Panc1 (cell line): ENCODE results near the gene OR3A2.

ENCODE experiments used
- POLR2AphosphoS5 ChIP-seq: IDR thresholded peaks from 2 replicates; pipeline ENCODE4 v1.6.1; 2012; ENCODE audit warnings: mild to moderate bottlenecking, low read depth, low read length, moderate library complexity
- REST ChIP-seq, 2 experiments: IDR thresholded peaks; 2 replicates each; pipeline ENCODE4 v1.6.1; 2011 to 2012; ENCODE audit warnings: low read depth in 2 of 2, control low read depth in 1 of 2, low read length in 1 of 2, mild to moderate bottlenecking in 1 of 2, moderate library complexity in 1 of 2; ENCODE audit not compliant: insufficient read depth in 1 of 2
- SIN3A ChIP-seq: IDR thresholded peaks from 2 replicates; pipeline ENCODE4 v1.6.1; 2012; ENCODE audit warnings: low read depth, mild to moderate bottlenecking, low read length, moderate library complexity, borderline replicate concordance; ENCODE audit not compliant: insufficient read depth
- TCF7L2 ChIP-seq: IDR thresholded peaks from 2 replicates; pipeline ENCODE4 v1.6.1; 2011; ENCODE audit warnings: mild to moderate bottlenecking, low read depth, low read length, inconsistent platforms
- TF ChIP-seq, protein P1 (sequence below): fragments of 450-650 bp; IDR thresholded peaks from 2 replicates; pipeline ENCODE4 v1.5.1; 2017; ENCODE audit warnings: mild to moderate bottlenecking

DNA sequence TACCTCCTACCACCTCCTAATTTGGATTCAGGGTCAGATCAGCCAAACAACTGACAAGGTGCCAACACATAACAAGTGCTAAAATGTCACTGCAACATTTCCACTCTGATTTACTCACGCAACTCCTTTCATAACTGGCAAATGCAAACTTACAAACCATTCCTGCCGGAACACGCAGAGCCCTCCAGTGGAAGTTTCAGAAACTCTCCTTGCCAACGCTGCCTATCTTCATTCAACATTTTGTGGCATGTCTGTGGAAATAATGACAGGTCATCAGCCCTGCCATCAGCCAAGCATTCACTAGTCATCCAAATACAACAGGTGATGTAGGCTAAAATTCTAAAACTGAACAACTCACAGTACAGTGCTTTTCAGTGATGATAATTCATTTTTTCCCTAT, 50.2 kb downstream of the OR3A2 start:
- TF ChIP-seq, protein P1, sequence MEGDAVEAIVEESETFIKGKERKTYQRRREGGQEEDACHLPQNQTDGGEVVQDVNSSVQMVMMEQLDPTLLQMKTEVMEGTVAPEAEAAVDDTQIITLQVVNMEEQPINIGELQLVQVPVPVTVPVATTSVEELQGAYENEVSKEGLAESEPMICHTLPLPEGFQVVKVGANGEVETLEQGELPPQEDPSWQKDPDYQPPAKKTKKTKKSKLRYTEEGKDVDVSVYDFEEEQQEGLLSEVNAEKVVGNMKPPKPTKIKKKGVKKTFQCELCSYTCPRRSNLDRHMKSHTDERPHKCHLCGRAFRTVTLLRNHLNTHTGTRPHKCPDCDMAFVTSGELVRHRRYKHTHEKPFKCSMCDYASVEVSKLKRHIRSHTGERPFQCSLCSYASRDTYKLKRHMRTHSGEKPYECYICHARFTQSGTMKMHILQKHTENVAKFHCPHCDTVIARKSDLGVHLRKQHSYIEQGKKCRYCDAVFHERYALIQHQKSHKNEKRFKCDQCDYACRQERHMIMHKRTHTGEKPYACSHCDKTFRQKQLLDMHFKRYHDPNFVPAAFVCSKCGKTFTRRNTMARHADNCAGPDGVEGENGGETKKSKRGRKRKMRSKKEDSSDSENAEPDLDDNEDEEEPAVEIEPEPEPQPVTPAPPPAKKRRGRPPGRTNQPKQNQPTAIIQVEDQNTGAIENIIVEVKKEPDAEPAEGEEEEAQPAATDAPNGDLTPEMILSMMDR: peak; percentile 51
- TF ChIP-seq REST (IDR thresholded peaks at IDR 0.05; ENCODE audit: insufficient read depth in 1 of 2, low read depth in 2 of 2, low read length in 1 of 2): no peak
- TF ChIP-seq POLR2AphosphoS5: no peak
- TF ChIP-seq SIN3A: no peak
- no peak for TF ChIP-seq TCF7L2
